GM12878 (cell line): Measurements from ENCODE around the gene PRKAB2. TPM values are rescaled to one million over a fixed set of nuclear protein-coding genes. Genes with fewer than 3 reads are reported as not detected.

Experiments used
- ATAC-seq: fragments of 200-7000 bp; cut with Tn5 transposase; 3 replicates; pipeline ENCODE4 v1.9.1; 2020; ENCODE audit warnings: mild to moderate bottlenecking, moderate library complexity
- BruUV-seq: library from RNA; stranded (reverse); fragments of 400-500 nt; replicated peaks from 2 replicates; lab custom pipeline; 2021; lab: Mats Ljungman, UMichigan
- CTCF ChIA-PET: fragments of 300-600 bp; sonication (Branson Sonifier 250); formaldehyde crosslinking; extraction: SDS; loops from one replicate; lab custom pipeline; 2021; ENCODE audit warnings: inconsistent platforms; lab: Yijun Ruan, JAX
- POLR2A ChIA-PET: fragments of 350-600 bp; formaldehyde crosslinking; extraction: SDS; loops from one replicate; lab custom pipeline; 2021; ENCODE audit warnings: inconsistent platforms; lab: Charles Lee
- RAD21 ChIA-PET: fragments of 300-600 bp; sonication (Branson Sonifier 250); formaldehyde crosslinking; loops from one replicate; lab custom pipeline; 2023; ENCODE audit warnings: antibody characterized with exemption; ENCODE audit not compliant: unreplicated experiment; lab: Charles Lee
- SMC1A ChIA-PET: fragments of 300-600 bp; sonication (Branson Sonifier 250); formaldehyde crosslinking; loops from one replicate; lab custom pipeline; 2023; ENCODE audit not compliant: unreplicated experiment, uncharacterized antibody; lab: Charles Lee
- DNase-seq: peaks from one replicate; pipeline ENCODE4 v3.0.0-alpha.2; 2011; ENCODE audit warnings: low read depth, low spot score
- FAIRE-seq: peaks from 3 replicates; lab custom pipeline; 2011; peaks lifted over from hg19 to GRCh38; lab: Jason Lieb, UNC
- H2AFZ ChIP-seq: 2 replicates; pipeline ENCODE4 v1.6.0; 2011; ENCODE audit warnings: low read depth, low read length, control low read depth; ENCODE audit not compliant: control insufficient read depth
- H3K27ac ChIP-seq: 2 replicates; pipeline ENCODE4 v1.5.1; 2011; ENCODE audit warnings: control low read depth; ENCODE audit not compliant: control insufficient read depth, insufficient read depth
- H3K27me3 ChIP-seq, 2 experiments: replicated peaks in 1 of 2; 2 replicates each; pipeline versions ENCODE4 v1.6.0 to v1.6.1; 2011; ENCODE audit warnings: low read length in 1 of 2; ENCODE audit not compliant: control insufficient read depth in 2 of 2, insufficient read depth in 2 of 2
- H3K36me3 ChIP-seq, 2 experiments: 2 replicates each; pipeline ENCODE4 v1.5.1; 2011; ENCODE audit warnings: low read length in 1 of 2; ENCODE audit not compliant: control insufficient read depth in 2 of 2, insufficient read depth in 2 of 2
- H3K4me1 ChIP-seq: 2 replicates; pipeline ENCODE4 v1.6.1; 2011; ENCODE audit warnings: mild to moderate bottlenecking, low read length, moderate library complexity, mixed read lengths; ENCODE audit not compliant: control insufficient read depth, insufficient read depth
- H3K4me2 ChIP-seq: 2 replicates; pipeline ENCODE4 v1.6.0; 2011; ENCODE audit warnings: control low read depth; ENCODE audit not compliant: control insufficient read depth, insufficient read depth
- H3K4me3 ChIP-seq: fragments of 200-600 bp; sonication (generic); 2 replicates; pipeline ENCODE4 v1.5.1; 2016
- H3K79me2 ChIP-seq: 2 replicates; pipeline ENCODE4 v1.6.0; 2011; ENCODE audit warnings: low read length; ENCODE audit not compliant: control insufficient read depth, insufficient read depth
- H3K9ac ChIP-seq: 2 replicates; pipeline ENCODE4 v1.8.0; 2011; ENCODE audit warnings: low read length, control low read depth, mixed read lengths; ENCODE audit not compliant: control insufficient read depth, insufficient read depth
- H3K9me3 ChIP-seq: replicated peaks from 3 replicates; pipeline ENCODE4 v1.5.1; 2011; ENCODE audit warnings: mild to moderate bottlenecking, low read length; ENCODE audit not compliant: control insufficient read depth, insufficient read depth
- H4K20me1 ChIP-seq: 2 replicates; pipeline ENCODE4 v1.6.0; 2011; ENCODE audit not compliant: control insufficient read depth, insufficient read depth
- ASH2L ChIP-seq: fragments of 300-600, 200-600 bp; sonication (generic); IDR thresholded peaks from 2 replicates; pipeline ENCODE4 v1.6.1; 2017; ENCODE audit warnings: low read depth, mild to moderate bottlenecking, borderline replicate concordance
- ATF3 ChIP-seq: IDR thresholded peaks from 2 replicates; pipeline ENCODE4 v1.6.1; 2011; ENCODE audit warnings: low read depth, mild to moderate bottlenecking, low read length, moderate library complexity, borderline replicate concordance; ENCODE audit errors: extremely low read depth
- E2F4 ChIP-seq: IDR thresholded peaks from 2 replicates; pipeline ENCODE4 v1.6.1; 2012; ENCODE audit warnings: low read depth, low read length, improper control_type of control experiment
- ELK1 ChIP-seq: IDR thresholded peaks from 2 replicates; pipeline ENCODE4 v1.6.1; 2012; ENCODE audit warnings: low read depth, low read length, improper control_type of control experiment
- MXI1 ChIP-seq: fragments of 150-350 bp; IDR thresholded peaks from 2 replicates; pipeline ENCODE4 v1.6.1; 2011; ENCODE audit warnings: low read depth, mild to moderate bottlenecking, inconsistent platforms, low read length, improper control_type of control experiment
- NRF1 ChIP-seq: conservative IDR thresholded peaks from 2 replicates; pipeline ENCODE4 v1.6.1; 2011; ENCODE audit warnings: mild to moderate bottlenecking, low read depth, low read length, improper control_type of control experiment
- SMARCA5 ChIP-seq: fragments of 450-650 bp; IDR thresholded peaks from 2 replicates; pipeline ENCODE4 v1.6.1; 2017; ENCODE audit warnings: mild to moderate bottlenecking
- SP1 ChIP-seq: IDR thresholded peaks from one replicate; pipeline ENCODE4 v1.6.1; 2011; ENCODE audit warnings: low read depth, low read length
- YY1 ChIP-seq: IDR thresholded peaks from 2 replicates; pipeline ENCODE4 v1.6.1; 2011; ENCODE audit warnings: low read depth, mild to moderate bottlenecking, low read length
- ZBTB33 ChIP-seq: fragments of 450-650 bp; IDR thresholded peaks from 2 replicates; pipeline ENCODE4 v1.6.1; 2017; ENCODE audit warnings: mild to moderate bottlenecking
- ZBTB4 ChIP-seq: fragments of 450-650 bp; formaldehyde crosslinking; IDR thresholded peaks from 2 replicates; pipeline ENCODE4 v1.4.0; 2022; ENCODE audit warnings: mild to moderate bottlenecking, moderate library complexity
- ZBTB40 ChIP-seq: fragments of 450-650 bp; IDR thresholded peaks from 2 replicates; pipeline ENCODE4 v1.6.1; 2016; ENCODE audit warnings: mild to moderate bottlenecking, moderate library complexity, borderline replicate concordance
- WGBS: methylation state at CpG from one replicate; pipeline ENCODE4 v1.1.6; 2016; ENCODE audit warnings: low lambda C conversion rate; ENCODE audit not compliant: insufficient replicate concordance, insufficient coverage; ENCODE audit errors: missing lambda C conversion rate; 5-methylcytosine and 5-hydroxymethylcytosine counted together
- in situ Hi-C: fragments of 300-500 bp; cut with MboI; formaldehyde crosslinking; loops from 9 replicates; pipeline ENCODE4 v1.14.3; 2018; ENCODE audit warnings: mixed read lengths
- intact Hi-C: fragments of 100-400 bp; cut with micrococcal nuclease; formaldehyde crosslinking; loops from one replicate; pipeline ENCODE4 v1.14.2; 2022; ENCODE audit not compliant: unreplicated experiment
- polyA plus RNA-seq, 11 experiments: library from polyadenylated mRNA; depleted of rRNA in 4 of 11; unstranded in 6 of 11; stranded (reverse) in 5 of 11; fragments of >200 nt; fragmentation: Nextera tagmentation in 4 of 11; fragmentation: Illumina TruSeq in 1 of 11; extraction: Ambion mirVana in 4 of 11; extraction: Trizol in 1 of 11; gene quantifications; 1 replicate in 1 of 11; 2 replicates in 10 of 11; pipeline versions ENCODE4 v1.2.1 to v1.2.3, GENCODE V29; 2011 to 2016; ENCODE audit warnings: inconsistent platforms in 2 of 11, missing spikeins in 2 of 11, low read depth in 1 of 11
- total RNA-seq, 4 experiments: library from RNA; depleted of rRNA in 3 of 4; stranded (reverse); fragments of >200 nt in 3 of 4; fragmentation: Illumina TruSeq in 1 of 4; extraction: Trizol in 1 of 4; gene quantifications; 2 replicates each; pipeline versions ENCODE4 v1.2.1 to v1.2.3, GENCODE V29; 2013 to 2021

The PRKAB2 gene
- total and polyA plus RNA-seq, 10 of the 15 experiments (the other 5 are each of a cell fraction or from before 2014, with no cell fraction given) = 2.2 to 26.4 (median 6.7) TPM

GRCh38 chr1:147109762-147110161 lies 62.5 kb downstream of the PRKAB2 start:
- ATAC-seq (no peak), FAIRE-seq (no peak), DNase-seq (no peak)
- SMC1A ChIA-PET = no interaction called here
- Histone ChIP-seq H3K79me2 (no peaks in the 10 kb centered on the region), H3K27me3 (no peaks in the 10 kb centered on the region), H3K4me3 (no peak overlapping the region), H3K9me3 (no peaks in the 10 kb centered on the region), H3K36me3 (no peaks in the 10 kb centered on the region), H3K4me1 (no peaks in the 10 kb centered on the region; the same call in 1 of the 2 replicates), H3K27ac (no peak overlapping the region), H4K20me1 (no peaks in the 10 kb centered on the region), H3K4me2 (no peak overlapping the region), H3K9ac (no peak overlapping the region), H2AFZ (no peak overlapping the region)
- in situ Hi-C loops = no loop called here
- no TSS peak for BruUV-seq
- WGBS = 8% methylated on average over 4 of the region's 4 CpGs
- CTCF ChIA-PET = no interaction called here
- intact Hi-C loops = no loop called here
- POLR2A ChIA-PET = no interaction called here
- RAD21 ChIA-PET = no interaction called here
- TF ChIP-seq ATF3 (no peak), MXI1 (no peak), ASH2L (no peak), ELK1 (no peak), SP1 (no peak), ZBTB40 (no peak), ZBTB4 (CRISPR knock-in tag) (no peak), E2F4 (no peak), SMARCA5 (no peak), ZBTB33 (no peak), YY1 (no peak), NRF1 (no peak)
